Naive thymus-derived CD4-positive, alpha-beta T cell (primary cell): ENCODE measurements around the gene CDH4. TPM values are rescaled to one million over a fixed set of nuclear protein-coding genes. Genes with fewer than 3 reads are reported as not detected.
A peak's percentile ranks its signal among the peaks of the same experiment; 100 is the strongest.

ENCODE experiments used
- ATAC-seq: fragments of 150-1000 bp; cut with Tn5 transposase; 2 replicates; pipeline ENCODE4 v1.10.0; 2021; ENCODE audit warnings: mild to moderate bottlenecking, moderate library complexity
- CTCF ChIA-PET: fragments of 350-600 bp; sonication (Branson Sonifier 250); formaldehyde crosslinking; loops from one replicate; lab custom pipeline; 2021; ENCODE audit warnings: antibody characterized with exemption; lab: Charles Lee
- POLR2A ChIA-PET: fragments of 350-600 bp; sonication (Branson Sonifier 250); formaldehyde crosslinking; loops from one replicate; lab custom pipeline; 2021; ENCODE audit warnings: antibody characterized with exemption, inconsistent platforms; lab: Charles Lee
- DNase-seq, 9 donors: peaks; one replicate each; pipeline versions ENCODE4 v3.0.0 to v3.0.0-alpha.2; 2020 to 2022; ENCODE audit warnings: mixed read lengths in 1 of 9
- H3K27ac ChIP-seq: one replicate; pipeline ENCODE4 v1.7.0; 2013; ENCODE audit warnings: mild to moderate bottlenecking, low read depth, low read length, moderate library complexity
- H3K27me3 ChIP-seq, 2 donors: one replicate each; pipeline ENCODE4 v1.7.0; 2013; ENCODE audit warnings: low read length in 2 of 2, mild to moderate bottlenecking in 2 of 2, moderate library complexity in 2 of 2; ENCODE audit not compliant: control insufficient read depth in 2 of 2, insufficient read depth in 2 of 2
- H3K36me3 ChIP-seq, 3 experiments: 1 replicate in 2 of 3; 2 replicates in 1 of 3; pipeline ENCODE4 v1.7.0; 2013; ENCODE audit warnings: low read length in 3 of 3, mild to moderate bottlenecking in 3 of 3, moderate library complexity in 1 of 3; ENCODE audit not compliant: insufficient read depth in 3 of 3, control insufficient read depth in 2 of 3
- H3K4me1 ChIP-seq, 2 donors: one replicate each; pipeline ENCODE4 v1.7.0; 2013; ENCODE audit warnings: low read length in 2 of 2, mild to moderate bottlenecking in 2 of 2, moderate library complexity in 1 of 2; ENCODE audit not compliant: control insufficient read depth in 2 of 2, insufficient read depth in 2 of 2
- H3K4me3 ChIP-seq: 2 replicates; pipeline ENCODE4 v1.7.0; 2013; ENCODE audit warnings: mild to moderate bottlenecking, low read length
- H3K9me3 ChIP-seq, 3 experiments: 1 replicate in 2 of 3; 2 replicates in 1 of 3; pipeline ENCODE4 v1.7.0; 2013; ENCODE audit warnings: low read length in 3 of 3; ENCODE audit not compliant: control insufficient read depth in 2 of 3
- H3K27ac Mint-ChIP-seq, 9 donors: one replicate each; pipeline ENCODE4 v1.8.0; 2020 to 2022; ENCODE audit warnings: mixed read lengths in 9 of 9, mild to moderate bottlenecking in 8 of 9, moderate library complexity in 5 of 9, inconsistent platforms in 2 of 9
- H3K27me3 Mint-ChIP-seq, 5 donors: one replicate each; pipeline ENCODE4 v1.8.0; 2021 to 2022; ENCODE audit warnings: mixed read lengths in 5 of 5, mild to moderate bottlenecking in 1 of 5
- H3K36me3 Mint-ChIP-seq, 5 donors: one replicate each; pipeline ENCODE4 v1.8.0; 2020 to 2022; ENCODE audit warnings: mixed read lengths in 5 of 5, mild to moderate bottlenecking in 3 of 5, inconsistent platforms in 1 of 5
- H3K4me1 Mint-ChIP-seq, 7 donors: one replicate each; pipeline ENCODE4 v1.8.0; 2020 to 2022; ENCODE audit warnings: mixed read lengths in 7 of 7, mild to moderate bottlenecking in 3 of 7, inconsistent platforms in 1 of 7
- H3K4me3 Mint-ChIP-seq, 10 donors: one replicate each; pipeline ENCODE4 v1.8.0; 2020 to 2022; ENCODE audit warnings: mild to moderate bottlenecking in 10 of 10, mixed read lengths in 10 of 10, moderate library complexity in 6 of 10, inconsistent platforms in 2 of 10
- H3K9me3 Mint-ChIP-seq, 11 donors: one replicate each; pipeline ENCODE4 v1.8.0; 2020 to 2022; ENCODE audit warnings: mixed read lengths in 11 of 11, mild to moderate bottlenecking in 4 of 11, inconsistent platforms in 1 of 11, moderate library complexity in 1 of 11
- intact Hi-C, 2 donors: fragments of 100-400 bp; cut with micrococcal nuclease; formaldehyde crosslinking; loops; one replicate each; pipeline ENCODE4 v1.15.1; 2023
- polyA plus RNA-seq, 2 donors: library from polyadenylated mRNA; unstranded; fragments of 300-500 nt; fragmentation: Illumina TruSeq; gene quantifications; one replicate each; pipeline ENCODE4 v1.2.3, GENCODE V29; 2021
- total RNA-seq, 6 experiments: library from RNA in 5 of 6; stranded (reverse) in 5 of 6; gene quantifications; 1 replicate in 5 of 6; 2 replicates in 1 of 6; pipeline ENCODE4 v1.2.3 and lab custom pipeline; 2021 to 2026

CDH4 gene
- total and polyA plus RNA-seq, 7 experiments from 2014 or later: 0.05 to 0.43 (median 0.14) TPM; not detected in 1

DNA sequence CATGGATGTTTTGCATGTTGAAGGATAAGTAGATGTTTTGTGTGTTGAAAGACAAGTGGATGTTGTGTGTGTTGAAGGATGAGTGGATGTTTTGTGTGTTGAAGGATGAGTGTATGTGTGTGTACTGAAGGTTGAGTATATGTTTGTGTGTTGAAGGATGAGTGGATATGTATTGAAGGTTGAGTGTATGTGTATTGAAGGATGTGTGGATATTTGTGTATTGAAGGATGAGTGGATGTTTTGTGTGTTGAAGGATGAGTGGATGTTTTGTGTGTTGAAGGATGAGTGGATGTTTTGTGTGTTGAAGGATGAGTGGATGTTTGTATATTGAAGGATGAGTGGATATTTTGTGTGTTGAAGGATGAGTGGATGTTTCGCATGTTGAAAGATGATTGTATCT, 325.0 kb downstream of the CDH4 start:
- Mint-ChIP-seq H3K4me1 (peaks cover 0 to 2% (median 0%) of the 10 kb centered on the region in 7 donors), H3K27me3 (peaks cover 0 to 11% (median under 1%) of the 10 kb centered on the region in 5 donors)

DNA sequence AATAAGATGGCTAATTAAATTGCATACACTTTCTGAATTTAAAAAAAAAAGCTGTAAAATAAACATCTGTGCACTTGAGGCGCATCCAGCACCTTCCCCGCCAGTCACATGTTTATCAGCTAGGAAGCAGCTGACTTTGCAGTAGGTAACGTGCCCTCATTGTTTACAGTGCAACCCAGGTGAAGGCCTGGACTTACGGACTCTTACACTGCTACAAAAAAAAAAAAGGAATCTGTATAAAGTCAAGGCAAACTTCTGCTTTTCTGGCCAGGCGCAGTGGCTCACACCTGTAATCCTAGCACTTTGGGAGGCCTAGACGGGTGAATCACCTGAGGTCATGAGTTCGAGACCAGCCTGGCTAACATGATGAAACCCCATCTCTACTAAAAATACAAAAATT, 327.8 kb downstream of the CDH4 start:
- peaks cover 0 to 3% (median 0%) of the 10 kb centered on the region in 11 donors for H3K9me3 Mint-ChIP-seq
- H3K27ac Mint-ChIP-seq: no peak overlapping the region
- POLR2A ChIA-PET: no interaction called here
- Histone ChIP-seq H3K36me3 (no peaks in the 10 kb centered on the region), H3K27me3 (no peaks in the 10 kb centered on the region), H3K4me1 (no peaks in the 10 kb centered on the region), H3K4me3 (no peak overlapping the region), H3K27ac (no peak overlapping the region), H3K9me3 (no peaks in the 10 kb centered on the region)
- H3K27me3 Mint-ChIP-seq: peaks cover 0 to 11% (median 6%) of the 10 kb centered on the region in 5 donors
- CTCF ChIA-PET: no interaction called here
- intact Hi-C loops: no loop called here
- peaks cover 0 to 2% (median 0%) of the 10 kb centered on the region in 7 donors for H3K4me1 Mint-ChIP-seq
- no peak overlapping the region for H3K4me3 Mint-ChIP-seq
- no peaks in the 10 kb centered on the region for H3K36me3 Mint-ChIP-seq
- no peak for DNase-seq
- no peak for ATAC-seq

More for the DNA sequence above, 325.0 kb downstream of the CDH4 start:
- no peaks in the 10 kb centered on the region for H3K27me3 ChIP-seq
- ChIA-PET CTCF (no interaction called here), POLR2A (no interaction called here)
- no peak for DNase-seq
- H3K4me1 ChIP-seq: no peaks in the 10 kb centered on the region
- no peak overlapping the region for H3K4me3 ChIP-seq
- no peaks in the 10 kb centered on the region for H3K36me3 ChIP-seq
- H3K27ac Mint-ChIP-seq: no peak overlapping the region
- peaks cover 0 to 4% (median 0%) of the 10 kb centered on the region in 11 donors for H3K9me3 Mint-ChIP-seq
- no peak overlapping the region for H3K4me3 Mint-ChIP-seq
- H3K27ac ChIP-seq: no peak overlapping the region
- ATAC-seq: no peak
- no peaks in the 10 kb centered on the region for H3K36me3 Mint-ChIP-seq
- intact Hi-C loops: no loop called here
- H3K9me3 ChIP-seq: no peaks in the 10 kb centered on the region

DNA sequence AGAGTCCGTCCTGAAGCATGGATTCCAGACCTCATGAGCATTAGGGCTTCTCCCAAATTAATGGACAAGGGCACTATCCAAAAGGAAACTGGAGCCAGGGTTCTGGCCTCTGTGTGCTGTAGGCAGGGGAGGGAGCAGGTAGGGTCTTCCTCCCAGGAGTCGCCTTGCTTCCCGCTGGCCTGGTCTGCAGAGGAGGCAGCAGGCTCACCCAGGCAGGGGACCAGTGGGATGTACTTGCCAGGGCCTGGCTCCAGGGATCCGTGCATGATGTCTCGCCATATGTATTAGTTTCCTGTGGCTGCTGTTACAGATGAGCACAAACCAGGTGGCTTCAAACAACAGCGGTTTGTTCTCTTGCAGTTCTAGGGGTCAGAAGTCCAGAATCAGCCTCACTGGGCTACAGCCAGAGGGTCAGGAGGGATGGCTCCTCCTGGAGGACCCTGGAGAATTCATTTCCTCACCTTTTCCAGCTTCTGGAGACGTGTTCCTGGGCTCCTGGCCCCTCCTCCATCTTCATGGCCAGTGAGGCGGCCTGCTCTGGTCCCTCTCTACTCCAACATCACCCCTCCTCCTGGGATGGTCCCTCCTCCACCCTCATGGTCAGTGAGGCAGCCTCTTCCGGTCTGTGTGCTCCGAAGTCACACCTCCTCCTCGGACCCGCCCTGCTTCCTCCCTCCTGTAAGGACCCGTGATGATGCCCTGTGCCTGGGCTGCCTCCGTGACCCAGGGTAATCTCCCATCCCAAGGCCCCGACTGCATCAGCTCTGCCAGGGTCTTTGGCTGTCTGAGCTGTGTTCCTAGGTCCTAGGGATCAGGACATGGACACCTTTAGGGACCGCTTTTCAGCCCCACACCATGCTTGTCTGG, 329.1 kb downstream of the CDH4 start:
- no peaks in the 10 kb centered on the region for H3K9me3 ChIP-seq
- peaks cover 0 to 2% (median 0%) of the 10 kb centered on the region in 7 donors for H3K4me1 Mint-ChIP-seq
- H3K27ac Mint-ChIP-seq: no peak overlapping the region
- DNase-seq (no peak), ATAC-seq (no peak)
- no peaks in the 10 kb centered on the region for H3K4me1 ChIP-seq
- H3K4me3 ChIP-seq: no peak overlapping the region
- intact Hi-C loops: no loop called here
- ChIA-PET CTCF (no interaction called here), POLR2A (no interaction called here)
- peaks cover 0 to 3% (median 0%) of the 10 kb centered on the region in 11 donors for H3K9me3 Mint-ChIP-seq
- H3K4me3 Mint-ChIP-seq: no peak overlapping the region
- H3K27me3 ChIP-seq: no peaks in the 10 kb centered on the region
- H3K27me3 Mint-ChIP-seq: peaks cover 0 to 11% (median 6%) of the 10 kb centered on the region in 5 donors
- no peaks in the 10 kb centered on the region for H3K36me3 Mint-ChIP-seq
- H3K27ac ChIP-seq: no peak overlapping the region
- no peaks in the 10 kb centered on the region for H3K36me3 ChIP-seq

DNA sequence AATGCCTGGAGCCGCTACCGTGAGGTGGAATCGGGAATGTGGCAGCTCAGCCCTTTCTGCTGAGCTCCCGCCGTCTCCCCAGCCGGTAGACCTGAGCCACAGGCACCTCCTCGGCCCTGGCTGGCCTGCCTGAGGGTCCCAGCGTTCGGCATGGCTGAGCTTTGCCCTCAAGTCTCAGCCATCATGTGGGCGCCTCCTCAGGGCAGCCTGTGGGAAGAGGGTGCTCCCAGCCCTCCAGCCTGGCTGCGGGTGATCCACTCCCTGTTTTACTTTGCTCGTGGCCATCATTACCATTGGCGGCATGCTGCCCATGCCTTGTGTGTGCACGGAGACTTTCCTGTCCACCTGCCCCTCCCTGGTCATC, 329.7 kb downstream of the CDH4 start:
- H3K27me3 ChIP-seq: no peaks in the 10 kb centered on the region
- Mint-ChIP-seq H3K4me3 (no peak overlapping the region), H3K27me3 (peaks cover 0 to 11% (median 6%) of the 10 kb centered on the region in 5 donors), H3K4me1 (peaks cover 0 to 2% (median 0%) of the 10 kb centered on the region in 7 donors), H3K36me3 (no peaks in the 10 kb centered on the region), H3K27ac (no peak overlapping the region), H3K9me3 (peaks cover 0 to 3% (median 0%) of the 10 kb centered on the region in 11 donors)
- ATAC-seq (no peak), DNase-seq (no peak)
- ChIA-PET POLR2A (no interaction called here), CTCF (no interaction called here)
- H3K36me3 ChIP-seq: no peaks in the 10 kb centered on the region
- intact Hi-C loops: no loop called here
- no peak overlapping the region for H3K4me3 ChIP-seq
- no peak overlapping the region for H3K27ac ChIP-seq
- no peaks in the 10 kb centered on the region for H3K9me3 ChIP-seq
- no peaks in the 10 kb centered on the region for H3K4me1 ChIP-seq

DNA sequence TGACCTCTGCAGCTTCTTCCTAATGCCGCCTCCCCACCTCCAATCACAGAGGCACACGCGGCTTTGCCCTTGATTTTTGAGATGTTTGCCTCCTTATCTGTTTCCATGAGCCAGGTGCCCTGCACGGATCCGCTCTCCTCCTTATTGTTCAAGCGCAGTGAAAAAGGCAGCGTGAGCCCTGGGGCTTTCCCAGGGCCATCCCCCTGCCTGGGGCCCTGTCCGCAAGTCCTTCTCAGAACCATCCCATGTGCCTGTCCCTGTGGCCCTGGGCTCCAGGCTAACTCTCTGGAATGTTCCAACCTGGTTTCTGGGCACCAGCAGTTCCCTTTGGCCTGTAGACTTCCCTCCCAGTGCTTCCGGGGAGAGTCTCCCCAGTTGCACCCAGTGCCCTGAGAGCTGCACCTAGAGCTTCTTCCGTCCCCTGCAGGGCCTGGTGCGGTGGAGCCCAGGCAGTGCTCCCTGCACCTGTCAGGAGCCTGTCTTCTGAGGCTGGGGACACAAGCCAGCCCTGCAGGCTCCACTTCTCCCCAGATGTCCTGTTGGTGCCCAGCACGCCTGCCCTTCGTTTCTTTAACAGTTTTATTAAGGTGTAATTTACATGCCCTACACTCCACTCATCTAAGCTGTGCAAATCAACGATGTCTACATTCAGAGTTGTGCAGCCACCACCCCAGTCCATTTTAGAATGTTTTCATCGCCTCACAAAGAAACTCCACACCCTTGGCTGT, 330.3 kb downstream of the CDH4 start:
- Mint-ChIP-seq H3K4me3 (no peak overlapping the region), H3K9me3 (peaks cover 0 to 3% (median 0%) of the 10 kb centered on the region in 11 donors), H3K36me3 (no peaks in the 10 kb centered on the region), H3K4me1 (peaks cover 0 to 2% (median 0%) of the 10 kb centered on the region in 7 donors), H3K27me3 (peaks cover 0 to 11% (median 6%) of the 10 kb centered on the region in 5 donors), H3K27ac (no peak overlapping the region)
- no peaks in the 10 kb centered on the region for H3K4me1 ChIP-seq
- CTCF ChIA-PET: no interaction called here
- no peak for ATAC-seq
- POLR2A ChIA-PET: no interaction called here
- DNase-seq: no peak
- intact Hi-C loops: no loop called here
- no peak overlapping the region for H3K4me3 ChIP-seq
- no peaks in the 10 kb centered on the region for H3K9me3 ChIP-seq
- no peaks in the 10 kb centered on the region for H3K27me3 ChIP-seq
- no peak overlapping the region for H3K27ac ChIP-seq
- H3K36me3 ChIP-seq: no peaks in the 10 kb centered on the region

DNA sequence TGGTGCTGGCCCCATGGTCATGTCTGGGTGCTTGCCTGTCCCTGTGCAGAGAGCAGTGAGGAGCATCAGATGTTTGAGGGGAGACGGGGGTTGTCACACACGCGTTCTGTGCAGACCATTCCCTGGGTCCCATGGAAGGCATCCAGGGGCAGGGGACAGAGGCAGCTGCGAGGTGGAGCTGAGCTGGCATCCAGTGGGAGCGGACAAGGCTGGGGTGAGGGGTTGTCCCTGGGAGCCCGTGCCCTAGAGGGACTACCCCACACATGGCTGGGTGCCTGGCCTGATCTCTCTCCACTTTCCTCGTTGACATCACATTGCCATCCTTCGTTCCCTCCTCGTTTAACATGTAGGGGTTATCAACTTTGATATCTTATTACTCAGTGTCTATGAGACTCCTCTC, 331.3 kb downstream of the CDH4 start:
- no peaks in the 10 kb centered on the region for H3K36me3 ChIP-seq
- no peaks in the 10 kb centered on the region for H3K4me1 ChIP-seq
- no peaks in the 10 kb centered on the region for H3K27me3 ChIP-seq
- no peak overlapping the region for H3K27ac ChIP-seq
- no peaks in the 10 kb centered on the region for H3K9me3 ChIP-seq
- ChIA-PET POLR2A (no interaction called here), CTCF (no interaction called here)
- Mint-ChIP-seq H3K27ac (peak overlapping the region in 1 of 9 donors; percentile 6), H3K27me3 (peaks cover 0 to 15% (median 6%) of the 10 kb centered on the region in 5 donors), H3K9me3 (peaks cover 0 to 3% (median 0%) of the 10 kb centered on the region in 11 donors), H3K4me3 (no peak overlapping the region), H3K4me1 (peaks cover 0 to 2% (median 0%) of the 10 kb centered on the region in 7 donors), H3K36me3 (no peaks in the 10 kb centered on the region)
- intact Hi-C loops: no loop called here
- H3K4me3 ChIP-seq: no peak overlapping the region
- DNase-seq (no peak), ATAC-seq (no peak)
